Measurements from ENCODE around the gene IFNLR1. TPM values are rescaled to one million over a fixed set of nuclear protein-coding genes. Genes with fewer than 3 reads are reported as not detected.

IFNLR1 gene
- total RNA-seq, 1 donor = not detected

GRCh38 chr1:24202987-24203386, 15.9 kb upstream of the IFNLR1 start:
- no peak overlapping the region for H3K4me3 ChIP-seq (ENCODE audit: insufficient read depth, low read length)
- no peaks in the 10 kb centered on the region for H4K20me1 ChIP-seq (ENCODE audit: insufficient read depth, low read length)
- no peak overlapping the region for H2AFZ ChIP-seq (ENCODE audit: low read length)
- H3K4me1 ChIP-seq (ENCODE audit: insufficient read depth, low read length) = peaks cover 6% of the 10 kb centered on the region
- no peaks in the 10 kb centered on the region for H3K79me2 ChIP-seq (ENCODE audit: insufficient read depth, low read length)
- H3K36me3 ChIP-seq (ENCODE audit: insufficient read depth, low read length) = no peaks in the 10 kb centered on the region
- no peak for TF ChIP-seq CTCF (IDR thresholded peaks at IDR 0.05; ENCODE audit: extremely low read depth, low read depth, low read length)
- no peak for DNase-seq (ENCODE audit: insufficient read length, low spot score, missing footprints)
- H3K9me3 ChIP-seq (ENCODE audit: low read depth, low read length) = no peaks in the 10 kb centered on the region
- H3K27me3 ChIP-seq (ENCODE audit: insufficient read depth, low read length) = no peaks in the 10 kb centered on the region
- H3K4me2 ChIP-seq (ENCODE audit: insufficient read depth, low read length) = no peak overlapping the region
- H3K27ac ChIP-seq (ENCODE audit: low read depth, low read length) = no peak overlapping the region

GRCh38 chr1:24202556-24202955, 15.5 kb upstream of the IFNLR1 start:
- no peaks in the 10 kb centered on the region for H4K20me1 ChIP-seq (ENCODE audit: insufficient read depth, low read length)
- H2AFZ ChIP-seq (ENCODE audit: low read length) = no peak overlapping the region
- no peak overlapping the region for H3K27ac ChIP-seq (ENCODE audit: low read depth, low read length)
- H3K4me3 ChIP-seq (ENCODE audit: insufficient read depth, low read length) = no peak overlapping the region
- no peaks in the 10 kb centered on the region for H3K79me2 ChIP-seq (ENCODE audit: insufficient read depth, low read length)
- peaks cover 6% of the 10 kb centered on the region for H3K4me1 ChIP-seq (ENCODE audit: insufficient read depth, low read length)
- DNase-seq (ENCODE audit: insufficient read length, low spot score, missing footprints) = no peak
- no peak overlapping the region for H3K4me2 ChIP-seq (ENCODE audit: insufficient read depth, low read length)
- no peaks in the 10 kb centered on the region for H3K9me3 ChIP-seq (ENCODE audit: low read depth, low read length)
- no peaks in the 10 kb centered on the region for H3K27me3 ChIP-seq (ENCODE audit: insufficient read depth, low read length)
- H3K36me3 ChIP-seq (ENCODE audit: insufficient read depth, low read length) = no peaks in the 10 kb centered on the region
- no peak for TF ChIP-seq CTCF (IDR thresholded peaks at IDR 0.05; ENCODE audit: extremely low read depth, low read depth, low read length)

GRCh38 chr1:24201941-24202440, 14.9 kb upstream of the IFNLR1 start:
- Histone ChIP-seq H3K27ac (ENCODE audit: low read depth, low read length) (no peak overlapping the region), H3K9me3 (ENCODE audit: low read depth, low read length) (no peaks in the 10 kb centered on the region), H3K27me3 (ENCODE audit: insufficient read depth, low read length) (no peaks in the 10 kb centered on the region), H2AFZ (ENCODE audit: low read length) (peak overlapping the region; percentile 86), H3K4me2 (ENCODE audit: insufficient read depth, low read length) (no peak overlapping the region), H3K36me3 (ENCODE audit: insufficient read depth, low read length) (no peaks in the 10 kb centered on the region), H4K20me1 (ENCODE audit: insufficient read depth, low read length) (no peaks in the 10 kb centered on the region), H3K79me2 (ENCODE audit: insufficient read depth, low read length) (no peaks in the 10 kb centered on the region), H3K4me3 (ENCODE audit: insufficient read depth, low read length) (no peak overlapping the region), H3K4me1 (ENCODE audit: insufficient read depth, low read length) (peaks cover 6% of the 10 kb centered on the region)
- peak; percentile 92 for TF ChIP-seq CTCF (IDR thresholded peaks at IDR 0.05; ENCODE audit: extremely low read depth, low read depth, low read length)
- peak; percentile 97 for DNase-seq (ENCODE audit: insufficient read length, low spot score, missing footprints)

GRCh38 chr1:24199291-24199900, 12.3 kb upstream of the IFNLR1 start:
- DNase-seq (ENCODE audit: insufficient read length, low spot score, missing footprints) = no peak
- no peak overlapping the region for H3K27ac ChIP-seq (ENCODE audit: low read depth, low read length)
- no peaks in the 10 kb centered on the region for H3K9me3 ChIP-seq (ENCODE audit: low read depth, low read length)
- peak; percentile 88 for TF ChIP-seq CTCF (IDR thresholded peaks at IDR 0.05; ENCODE audit: extremely low read depth, low read depth, low read length)
- H3K4me3 ChIP-seq (ENCODE audit: insufficient read depth, low read length) = peak overlapping the region; percentile 43
- H3K36me3 ChIP-seq (ENCODE audit: insufficient read depth, low read length) = no peaks in the 10 kb centered on the region
- no peaks in the 10 kb centered on the region for H3K27me3 ChIP-seq (ENCODE audit: insufficient read depth, low read length)
- H3K79me2 ChIP-seq (ENCODE audit: insufficient read depth, low read length) = no peaks in the 10 kb centered on the region
- peak overlapping the region; percentile 75 for H2AFZ ChIP-seq (ENCODE audit: low read length)
- no peaks in the 10 kb centered on the region for H4K20me1 ChIP-seq (ENCODE audit: insufficient read depth, low read length)
- peak overlapping the region; percentile 74 for H3K4me2 ChIP-seq (ENCODE audit: insufficient read depth, low read length)
- H3K4me1 ChIP-seq (ENCODE audit: insufficient read depth, low read length) = peaks cover 6% of the 10 kb centered on the region

Measured in osteoblast (primary cell).